SH-SY5Y (cell line): ENCODE measurements around the gene EME2.

Source experiments
- GATA2 ChIP-seq: IDR thresholded peaks from 2 replicates; pipeline ENCODE4 v1.6.1; 2011; ENCODE audit warnings: mild to moderate bottlenecking, low read depth, low read length
- GATA3 ChIP-seq: IDR thresholded peaks from 2 replicates; pipeline ENCODE4 v1.6.1; 2011; ENCODE audit warnings: low read depth, mild to moderate bottlenecking, low read length, moderate library complexity

DNA sequence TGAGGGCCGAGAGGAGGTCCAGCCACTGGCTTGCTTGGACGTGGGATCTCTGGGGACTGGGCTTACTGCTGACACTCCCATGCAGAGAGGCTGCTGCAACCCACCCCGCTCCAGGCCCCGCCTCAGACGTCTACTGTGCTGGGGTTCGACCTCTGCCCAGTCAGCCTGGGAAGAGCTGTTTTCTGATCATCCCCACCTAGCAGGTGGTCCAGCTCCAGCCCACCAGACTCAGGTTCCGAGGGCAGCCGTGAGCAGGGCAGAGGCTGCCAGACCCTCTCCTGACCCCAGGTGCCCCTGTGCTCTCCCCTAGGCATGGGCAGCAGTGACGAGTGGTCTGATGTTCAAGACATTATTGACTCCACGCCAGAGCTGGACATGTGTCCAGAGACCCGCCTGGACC, 24.7 kb upstream of the EME2 start:
- TF ChIP-seq GATA3 (no peak), GATA2 (no peak)
